Sciatic nerve (tissue), 2 donors: ENCODE measurements around the gene FAM9C. TPM values are rescaled to one million over a fixed set of nuclear protein-coding genes. Genes with fewer than 3 reads are reported as not detected.

ENCODE experiments used
- ATAC-seq: fragments of 200-7000 bp; cut with Tn5 transposase; one replicate; pipeline ENCODE4 v1.9.1; 2020; ENCODE audit warnings: mild to moderate bottlenecking, moderate library complexity
- DNase-seq: peaks from one replicate; pipeline ENCODE4 v3.0.0-alpha.2; 2020; ENCODE audit warnings: low spot score
- intact Hi-C: fragments of 100-400 bp; cut with DNase I; formaldehyde crosslinking; loops from one replicate; pipeline ENCODE4 v1.14.2; 2022
- total RNA-seq: library from RNA; stranded (reverse); fragmentation: NEBNext Ultra II Directional; extraction: Animal tissue kit (Norgen Biotek cat#: 25700); gene quantifications from one replicate; pipeline ENCODE4 v1.2.1, GENCODE V29; 2021
- donor health status: DM: no; HTN: no; CAD: no.
- donor health status: DM: no; HTN: no; CAD: no.

FAM9C gene
- total RNA-seq, 1 donor from 2014 or later, result not detected

GRCh38 chrX:13014111-13015096 lies 30.0 kb downstream of the FAM9C start:
- intact Hi-C loops, result no loop called here
- DNase-seq (no peak), ATAC-seq (no peak)

- intact Hi-C loops, result no loop called here
- DNase-seq, result no peak
- ATAC-seq, result peak; percentile 78
Measured at GRCh38 chrX:13013363-13014110, 30.9 kb downstream of the FAM9C start.

- intact Hi-C loops, result no loop called here
- DNase-seq (no peak), ATAC-seq (no peak)
Measured at GRCh38 chrX:13010546-13010945, 33.9 kb downstream of the FAM9C start.

GRCh38 chrX:13009844-13010243 lies 34.6 kb downstream of the FAM9C start:
- DNase-seq (no peak), ATAC-seq (no peak)
- intact Hi-C loops, result no loop called here

- intact Hi-C loops, result no loop called here
- ATAC-seq (peak; percentile 56), DNase-seq (no peak)
Measured at GRCh38 chrX:13009273-13009672, 35.1 kb downstream of the FAM9C start.

GRCh38 chrX:13008851-13009250 lies 35.6 kb downstream of the FAM9C start:
- intact Hi-C loops, result no loop called here

GRCh38 chrX:13008189-13008533 lies 36.3 kb downstream of the FAM9C start:
- no peak for DNase-seq
- intact Hi-C loops, result no loop called here
- peak; percentile 47 for ATAC-seq

More at GRCh38 chrX:13008851-13009250, 35.6 kb downstream of the FAM9C start:
- DNase-seq, result no peak
- ATAC-seq, result no peak

- ATAC-seq (peak; percentile 8), DNase-seq (no peak)
Measured at GRCh38 chrX:13007519-13008188, 36.8 kb downstream of the FAM9C start.

GRCh38 chrX:13005661-13006473 lies 38.6 kb downstream of the FAM9C start:
- peak; percentile 51 for ATAC-seq
- DNase-seq, result no peak
- intact Hi-C loops, result no loop called here

More at GRCh38 chrX:13007519-13008188, 36.8 kb downstream of the FAM9C start:
- intact Hi-C loops, result no loop called here

GRCh38 chrX:13001961-13002671 lies 42.3 kb downstream of the FAM9C start:
- DNase-seq (no peak), ATAC-seq (no peak)
- intact Hi-C loops, result no loop called here

- DNase-seq (no peak), ATAC-seq (no peak)
- intact Hi-C loops, result no loop called here
Measured at GRCh38 chrX:13001097-13001496, 43.3 kb downstream of the FAM9C start.

- intact Hi-C loops, result no loop called here
- ATAC-seq, result peak; percentile 73
- DNase-seq, result no peak
Measured at GRCh38 chrX:13000301-13000811, 44.1 kb downstream of the FAM9C start.

- ATAC-seq, result no peak
- intact Hi-C loops, result no loop called here
- DNase-seq, result no peak
Measured at GRCh38 chrX:12999422-12999821, 45.0 kb downstream of the FAM9C start.

GRCh38 chrX:12997906-12998687 lies 46.3 kb downstream of the FAM9C start:
- DNase-seq (no peak), ATAC-seq (peak; percentile 40)
- intact Hi-C loops, result no loop called here

GRCh38 chrX:12996934-12997435 lies 47.4 kb downstream of the FAM9C start:
- intact Hi-C loops, result no loop called here
- ATAC-seq (no peak), DNase-seq (no peak)

GRCh38 chrX:12994321-12994720 lies 50.1 kb downstream of the FAM9C start:
- DNase-seq (no peak), ATAC-seq (no peak)
- intact Hi-C loops, result no loop called here

GRCh38 chrX:12993826-12994225 lies 50.6 kb downstream of the FAM9C start:
- no peak for ATAC-seq
- no peak for DNase-seq
- intact Hi-C loops, result no loop called here
